Myocyte (in vitro differentiated cells): Measurements from ENCODE around the gene EIF4G3. TPM values are rescaled to one million over a fixed set of nuclear protein-coding genes. Genes with fewer than 3 reads are reported as not detected.
A peak's percentile ranks its signal among the peaks of the same experiment; 100 is the strongest.

Experiments used
- DNase-seq: peaks from one replicate; pipeline ENCODE4 v3.0.0-alpha.2; 2012; ENCODE audit warnings: low read depth
- total RNA-seq: library from RNA; depleted of rRNA; stranded (reverse); fragments of >200 nt; gene quantifications from 2 replicates; pipeline ENCODE4 v1.2.3, GENCODE V29; 2014

EIF4G3 gene
- total RNA-seq, 1 donor from 2014 or later: 65.5 TPM

DNA sequence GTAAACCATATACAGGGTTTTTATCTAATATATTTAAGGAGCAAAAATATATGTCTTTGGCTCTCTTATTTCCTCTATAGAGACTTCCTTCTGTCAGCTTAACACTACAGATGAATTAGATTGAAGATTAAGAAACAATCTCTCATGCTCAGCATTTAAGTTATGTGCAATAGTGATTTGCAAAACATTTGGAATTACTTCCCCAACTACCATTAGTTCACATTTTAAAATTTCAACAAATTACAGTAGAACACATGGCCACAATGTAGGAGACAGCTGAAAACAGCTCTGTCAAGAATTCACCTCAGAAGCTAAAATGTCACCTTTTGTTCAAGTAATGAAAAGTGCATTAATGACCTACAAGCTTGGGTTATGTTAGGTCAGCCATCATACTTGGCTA is 177.9 kb downstream of the EIF4G3 start:
- DNase-seq: no peak

DNA sequence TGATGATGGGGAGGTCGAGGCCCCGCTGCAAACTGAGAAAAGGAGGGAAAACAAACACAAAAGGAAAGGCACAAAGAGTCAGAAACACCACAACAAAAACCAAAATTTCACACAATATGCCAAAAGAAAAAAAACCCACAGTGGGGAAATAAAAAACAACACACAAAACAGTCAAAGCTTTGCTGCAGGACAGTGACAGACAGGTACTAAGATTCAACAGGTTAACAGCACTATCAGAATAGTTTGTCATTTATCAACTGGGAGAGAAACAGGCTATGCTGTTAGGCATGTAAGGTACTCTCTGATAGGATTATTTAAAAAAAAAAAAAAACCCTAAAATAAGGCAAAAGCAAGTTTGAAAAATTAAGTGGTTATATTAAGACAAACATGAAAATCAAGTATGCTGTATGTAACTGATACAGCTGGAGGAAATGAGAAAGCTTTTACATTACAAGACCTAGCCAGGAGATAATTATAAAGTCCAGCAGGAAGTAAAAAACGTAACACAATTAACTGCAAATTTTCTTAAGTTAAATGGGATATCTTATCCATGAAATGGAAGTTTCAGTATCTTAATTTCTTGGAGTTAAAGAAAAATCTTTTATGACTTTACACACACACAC is 179.0 kb downstream of the EIF4G3 start:
- no peak for DNase-seq

DNA sequence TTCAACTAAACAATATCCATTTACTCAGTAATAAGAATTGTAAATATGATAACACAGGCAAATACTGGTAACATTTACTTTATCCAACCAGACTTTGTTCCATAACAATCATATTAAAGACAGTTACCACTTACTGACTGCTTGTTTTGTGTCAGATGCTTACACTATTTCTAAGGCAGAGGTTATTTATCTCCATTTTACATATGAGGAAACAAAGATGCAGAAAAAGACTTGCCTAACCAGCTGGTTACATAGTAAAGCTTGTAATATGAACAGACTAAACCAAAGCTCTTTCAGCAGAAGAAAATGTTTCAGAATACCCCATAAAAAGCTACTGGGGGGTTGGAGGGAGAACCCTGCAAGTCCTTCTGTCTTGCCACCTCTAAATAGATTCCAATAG is 180.1 kb downstream of the EIF4G3 start:
- DNase-seq: no peak

DNA sequence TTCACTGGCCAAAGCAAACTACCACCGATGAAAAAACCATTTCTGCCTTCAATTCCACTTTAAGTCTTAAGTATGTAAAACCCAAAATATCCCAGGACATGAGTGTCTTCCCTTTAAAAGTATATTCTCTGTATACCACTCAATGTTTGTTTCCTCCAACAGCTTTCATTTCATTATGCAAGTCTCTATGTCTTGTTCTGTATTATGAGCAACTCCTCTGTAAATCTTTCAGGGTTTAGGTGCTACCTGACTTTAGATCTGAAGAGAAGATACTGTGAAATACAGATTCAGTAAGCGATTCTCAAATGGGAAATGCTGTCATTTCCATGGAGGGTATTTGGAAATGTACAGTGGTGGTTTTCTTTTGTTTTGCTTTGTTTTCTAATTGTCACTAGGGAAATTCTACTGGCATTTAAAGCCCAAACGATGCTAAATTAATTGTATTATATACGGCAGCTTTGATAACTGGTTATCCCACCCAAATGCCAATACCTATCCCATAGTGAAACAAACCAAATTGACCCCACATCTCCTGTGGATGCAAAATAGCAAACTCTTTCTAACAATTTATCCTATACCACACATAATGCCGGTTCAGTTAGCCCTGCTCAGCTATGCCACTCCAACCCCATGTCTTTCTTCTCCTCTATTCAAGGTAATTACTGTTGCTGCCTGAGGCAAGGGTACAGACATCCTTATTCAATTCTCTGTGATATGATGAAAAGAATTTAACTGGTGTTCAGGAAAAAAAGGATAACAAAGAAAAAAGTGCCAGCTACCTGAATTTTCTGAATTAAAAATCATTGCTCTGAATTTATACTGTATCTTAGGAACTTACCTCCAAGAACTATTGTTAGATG is 182.8 kb downstream of the EIF4G3 start:
- DNase-seq: no peak

DNA sequence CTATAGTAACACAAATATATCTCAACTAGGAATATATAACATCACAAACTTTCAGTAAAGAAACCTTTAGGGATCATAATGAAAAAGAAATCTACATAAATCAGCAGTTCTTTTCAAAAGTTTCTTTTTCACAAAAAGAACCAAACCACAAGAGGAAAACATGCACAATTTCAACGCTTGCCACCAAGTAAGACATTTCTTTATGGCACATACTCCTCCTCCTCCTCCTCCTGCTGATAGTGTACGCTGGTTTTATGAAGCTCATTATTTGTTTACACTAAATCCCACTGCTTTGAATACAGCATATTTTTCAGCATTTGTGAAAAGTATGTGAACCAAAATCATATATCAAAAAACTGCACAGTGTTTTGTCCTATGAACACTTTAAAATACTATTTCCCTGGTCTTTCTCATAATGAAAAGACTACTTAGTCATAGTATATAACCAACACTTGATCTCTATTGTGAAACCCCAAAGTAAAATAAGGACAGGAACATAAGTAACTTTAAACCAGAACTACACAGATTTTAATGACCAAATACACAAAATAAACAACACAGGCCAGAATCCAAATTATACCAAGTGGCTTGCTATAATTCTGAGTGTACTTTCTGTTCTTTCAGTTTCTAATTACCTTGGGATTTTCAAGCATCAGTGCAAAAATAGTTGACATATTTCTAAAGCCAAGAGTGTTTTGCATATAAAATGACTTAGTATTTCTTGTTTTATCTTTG is 184.2 kb downstream of the EIF4G3 start:
- DNase-seq: no peak

DNA sequence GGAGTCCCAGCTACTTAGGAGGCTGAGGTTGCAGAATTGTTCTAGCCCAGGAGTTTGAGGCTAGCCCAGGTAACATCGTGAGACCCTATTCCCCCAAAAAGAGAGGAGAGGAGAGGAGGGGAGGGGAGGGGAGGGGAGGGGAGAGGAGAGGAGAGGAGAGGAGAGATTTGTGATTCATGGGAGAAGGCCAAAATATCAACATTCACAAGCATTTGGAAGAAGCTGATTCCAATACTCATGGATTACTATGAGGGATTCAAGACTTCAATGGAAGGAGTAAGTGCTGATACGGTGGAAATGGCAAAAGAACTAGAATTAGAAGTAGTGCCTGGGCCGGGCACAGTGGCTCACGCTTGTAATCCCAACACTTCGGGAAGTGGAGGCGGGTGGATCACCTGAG is 187.8 kb downstream of the EIF4G3 start:
- DNase-seq: no peak

DNA sequence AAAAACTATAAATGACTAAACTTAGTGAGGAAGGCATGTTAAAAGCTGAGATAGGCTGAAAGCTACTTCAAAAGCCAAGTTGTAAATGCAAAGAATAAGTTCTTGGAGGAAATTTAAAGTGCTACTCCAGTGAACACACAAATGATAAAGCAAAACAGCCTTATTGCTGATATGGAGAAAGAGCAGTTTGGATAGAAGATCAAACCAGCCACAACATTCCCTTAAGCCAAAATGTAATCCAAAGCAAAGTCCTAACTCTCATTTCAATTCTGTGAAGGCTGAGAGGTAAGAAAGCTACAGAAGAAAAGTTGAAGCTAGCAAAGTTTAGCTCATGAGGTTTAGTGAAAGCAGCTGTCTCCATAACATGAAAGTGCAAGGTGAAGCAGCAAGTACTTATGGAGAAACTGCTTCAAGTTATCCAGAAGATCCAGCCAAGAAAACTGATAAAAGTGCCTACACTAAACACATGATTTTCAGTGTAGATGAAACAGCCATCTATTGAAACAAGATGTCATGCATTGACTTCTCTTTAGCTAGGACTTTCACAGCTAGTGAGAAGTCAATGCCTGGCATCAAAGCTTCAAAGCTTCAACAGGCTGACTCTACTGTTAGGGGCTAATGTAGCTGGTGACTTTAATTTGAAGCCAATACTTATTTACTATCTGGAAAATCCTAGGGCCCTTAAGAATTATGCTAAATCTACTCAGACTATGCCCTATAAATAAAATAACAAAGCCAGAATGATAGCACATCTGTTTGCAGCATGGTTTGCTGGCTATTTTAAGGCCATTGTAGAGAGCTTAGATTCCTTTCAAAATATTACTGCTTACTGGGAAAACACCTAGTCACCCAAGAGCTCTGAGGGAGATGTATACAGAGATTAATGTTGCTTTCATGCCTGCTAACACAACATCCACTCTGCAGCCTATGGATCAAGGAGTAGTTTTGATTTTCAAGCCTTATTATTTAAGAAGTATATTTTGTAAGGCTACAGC is 188.6 kb downstream of the EIF4G3 start:
- DNase-seq: peak; percentile 29

DNA sequence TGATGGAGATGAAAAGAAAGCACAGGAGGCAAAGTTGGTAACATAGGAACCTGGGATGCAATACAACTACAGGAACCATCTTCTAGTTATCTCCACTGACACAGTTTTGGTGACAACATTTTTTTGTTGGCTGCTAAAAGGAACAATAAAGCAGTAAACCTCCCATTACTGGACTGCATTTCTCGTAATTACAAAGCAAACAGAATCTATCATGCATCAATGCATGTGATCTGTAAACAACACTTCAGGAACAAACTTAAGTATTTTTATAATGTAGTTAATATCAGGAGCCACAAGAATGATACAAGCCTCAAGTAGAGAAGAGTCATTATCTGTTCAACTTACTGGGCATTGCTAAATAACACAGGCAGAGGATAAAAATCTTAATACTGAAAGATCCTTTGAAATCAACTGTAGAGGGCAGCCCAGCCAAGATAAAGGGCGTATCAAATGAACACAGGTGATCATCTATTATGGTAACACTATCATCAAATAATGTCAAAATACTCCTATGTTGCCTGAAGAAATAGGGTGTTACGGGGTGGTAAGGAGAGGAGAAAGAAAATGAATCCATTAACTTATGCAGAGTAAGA is 193.3 kb downstream of the EIF4G3 start:
- no peak for DNase-seq

DNA sequence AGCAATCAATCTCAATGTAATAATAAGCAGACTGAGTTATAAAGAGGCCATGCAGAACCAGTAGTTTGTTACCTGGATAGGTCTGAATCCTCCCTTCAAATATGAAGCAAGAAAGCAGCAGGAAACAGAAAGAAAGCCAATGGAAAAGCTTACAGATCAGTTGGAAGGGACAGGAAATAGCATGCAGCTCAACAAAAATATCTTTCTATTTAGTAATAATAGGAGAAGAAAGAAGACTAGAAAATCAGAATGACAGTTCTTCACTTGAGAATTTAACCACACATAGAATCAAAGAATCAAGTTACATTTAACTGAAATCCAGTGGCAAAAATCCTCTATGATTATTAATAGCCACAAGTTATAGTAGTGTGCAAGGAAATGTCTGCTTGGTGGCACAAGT is 194.4 kb downstream of the EIF4G3 start:
- DNase-seq: no peak

DNA sequence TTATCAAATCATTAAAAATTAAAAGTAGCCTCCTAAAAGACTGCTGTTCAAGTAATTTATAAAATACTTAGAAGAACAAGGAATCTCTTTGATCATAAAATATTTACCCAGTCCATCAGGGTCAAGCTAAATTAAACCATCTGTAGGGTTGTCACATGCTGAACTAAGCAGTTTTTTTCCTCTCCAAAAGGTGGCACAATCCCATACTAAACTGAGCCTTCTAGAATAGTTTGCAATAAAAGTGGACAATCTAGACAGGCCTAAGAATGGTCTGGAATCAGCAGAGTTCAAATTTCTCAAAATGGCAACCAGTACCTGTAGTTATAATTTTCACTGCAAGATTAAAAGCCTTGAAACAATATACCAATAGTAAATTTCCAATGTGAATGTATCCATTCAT is 194.8 kb downstream of the EIF4G3 start:
- peak; percentile 43 for DNase-seq

DNA sequence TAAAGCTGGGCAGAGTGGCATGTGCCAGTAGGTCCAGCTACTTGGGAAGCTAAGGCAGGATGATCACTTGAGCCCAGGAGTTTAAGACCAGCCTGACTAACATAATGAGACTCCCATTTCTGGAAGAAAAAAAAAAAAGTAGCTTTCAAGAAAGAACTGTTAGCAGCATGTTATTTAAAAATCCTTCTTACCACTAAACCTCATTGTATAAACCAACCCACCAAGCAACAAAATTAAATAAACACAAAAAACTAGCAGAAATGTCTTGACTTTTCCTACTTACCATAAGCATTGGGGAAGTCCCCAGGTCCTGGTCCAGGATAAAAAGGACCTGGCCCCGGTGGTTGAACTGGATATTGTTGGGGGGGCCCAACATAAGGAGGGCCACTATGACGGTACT is 196.6 kb downstream of the EIF4G3 start:
- DNase-seq: no peak

DNA sequence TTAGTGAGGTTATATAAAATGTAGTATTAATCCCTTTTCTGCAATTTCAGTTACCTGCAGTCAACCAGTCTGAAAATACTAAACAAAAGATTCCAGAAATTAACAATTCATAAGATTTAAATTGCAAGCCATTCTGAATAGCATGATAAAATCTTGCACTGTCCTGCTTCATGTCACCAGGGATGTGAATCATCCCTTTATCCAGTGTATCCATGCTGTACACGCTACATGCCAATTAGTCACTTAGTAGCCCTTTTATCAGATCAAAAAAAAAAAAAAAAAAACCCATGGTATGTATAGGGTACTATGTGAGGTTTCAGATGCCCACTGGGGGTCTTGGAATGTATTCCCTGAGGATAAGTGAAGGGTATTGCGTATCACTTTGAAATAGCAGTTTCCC is 198.3 kb downstream of the EIF4G3 start:
- no peak for DNase-seq

DNA sequence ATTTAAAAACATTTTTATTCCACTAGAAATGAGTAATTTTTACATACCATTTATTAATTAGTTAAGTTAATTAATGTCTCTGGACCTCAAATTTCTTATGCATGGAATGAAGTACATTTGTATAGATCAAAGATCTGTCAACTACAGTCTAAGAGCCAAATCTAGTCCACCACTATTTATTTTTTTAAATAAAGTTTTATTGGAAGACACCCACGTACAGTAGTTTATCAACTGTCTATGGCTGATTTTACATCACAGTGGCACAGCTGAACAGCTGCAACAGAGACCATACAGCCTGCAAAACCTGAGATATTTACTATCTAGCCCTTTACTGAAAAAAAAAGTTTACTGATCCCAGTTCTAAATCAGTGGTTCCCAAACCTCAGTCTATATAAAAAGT is 201.0 kb downstream of the EIF4G3 start:
- no peak for DNase-seq

DNA sequence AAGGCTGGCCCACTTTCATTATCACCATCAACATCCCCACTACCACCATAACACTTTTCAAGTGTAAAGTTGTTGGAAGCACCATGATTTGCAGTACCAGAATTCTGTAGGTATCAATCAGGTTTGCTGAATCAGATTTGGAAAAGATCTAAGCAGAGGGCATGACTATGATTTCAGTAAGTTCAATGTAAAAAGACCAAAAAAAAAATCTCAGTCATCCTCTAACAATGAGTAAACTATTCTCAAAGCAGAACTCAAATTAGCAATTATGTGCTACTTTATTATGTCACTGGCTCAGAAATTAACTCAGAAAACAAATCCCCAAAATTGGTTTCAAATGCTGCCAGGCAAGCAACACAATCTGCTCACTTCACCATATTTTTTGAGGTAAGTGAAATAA is 201.7 kb downstream of the EIF4G3 start:
- DNase-seq: no peak

DNA sequence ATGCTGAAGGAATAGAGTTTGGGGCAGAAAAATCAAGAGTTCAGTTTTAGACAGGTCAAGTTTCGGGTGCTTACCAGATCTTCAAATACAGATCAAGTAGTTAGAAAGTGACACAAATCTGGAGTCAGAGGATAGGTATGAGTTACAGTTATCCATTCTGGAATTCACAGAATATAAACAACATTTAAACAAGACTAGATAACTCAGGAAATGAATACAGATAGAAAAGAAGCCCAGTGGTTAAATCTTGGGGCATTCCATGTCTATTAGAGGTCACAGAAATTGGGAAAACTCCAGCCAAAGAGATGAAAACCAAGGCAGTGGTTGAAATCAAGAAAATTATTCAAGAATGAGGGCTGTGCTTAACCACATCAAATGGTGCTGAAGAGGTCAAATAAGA is 202.6 kb downstream of the EIF4G3 start:
- peak; percentile 12 for DNase-seq

DNA sequence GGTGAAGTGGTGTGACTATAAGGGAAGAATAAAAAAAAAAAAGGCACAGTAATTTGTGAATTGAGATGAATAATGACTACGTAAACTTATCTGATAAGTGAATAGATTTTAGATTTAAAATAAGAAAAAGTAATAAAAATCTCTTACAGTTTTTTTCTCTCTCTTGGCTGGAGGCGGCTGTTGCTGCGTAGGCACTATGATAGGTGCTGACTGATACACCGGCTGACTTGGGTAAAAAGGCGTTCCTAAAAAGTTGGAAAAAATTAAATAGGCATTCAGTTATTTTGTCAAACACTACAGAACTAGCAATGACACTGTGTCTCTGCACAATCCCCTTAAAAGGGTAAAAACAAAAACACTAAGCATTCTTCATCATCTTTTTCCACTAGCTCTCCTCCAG is 203.8 kb downstream of the EIF4G3 start:
- DNase-seq: no peak

DNA sequence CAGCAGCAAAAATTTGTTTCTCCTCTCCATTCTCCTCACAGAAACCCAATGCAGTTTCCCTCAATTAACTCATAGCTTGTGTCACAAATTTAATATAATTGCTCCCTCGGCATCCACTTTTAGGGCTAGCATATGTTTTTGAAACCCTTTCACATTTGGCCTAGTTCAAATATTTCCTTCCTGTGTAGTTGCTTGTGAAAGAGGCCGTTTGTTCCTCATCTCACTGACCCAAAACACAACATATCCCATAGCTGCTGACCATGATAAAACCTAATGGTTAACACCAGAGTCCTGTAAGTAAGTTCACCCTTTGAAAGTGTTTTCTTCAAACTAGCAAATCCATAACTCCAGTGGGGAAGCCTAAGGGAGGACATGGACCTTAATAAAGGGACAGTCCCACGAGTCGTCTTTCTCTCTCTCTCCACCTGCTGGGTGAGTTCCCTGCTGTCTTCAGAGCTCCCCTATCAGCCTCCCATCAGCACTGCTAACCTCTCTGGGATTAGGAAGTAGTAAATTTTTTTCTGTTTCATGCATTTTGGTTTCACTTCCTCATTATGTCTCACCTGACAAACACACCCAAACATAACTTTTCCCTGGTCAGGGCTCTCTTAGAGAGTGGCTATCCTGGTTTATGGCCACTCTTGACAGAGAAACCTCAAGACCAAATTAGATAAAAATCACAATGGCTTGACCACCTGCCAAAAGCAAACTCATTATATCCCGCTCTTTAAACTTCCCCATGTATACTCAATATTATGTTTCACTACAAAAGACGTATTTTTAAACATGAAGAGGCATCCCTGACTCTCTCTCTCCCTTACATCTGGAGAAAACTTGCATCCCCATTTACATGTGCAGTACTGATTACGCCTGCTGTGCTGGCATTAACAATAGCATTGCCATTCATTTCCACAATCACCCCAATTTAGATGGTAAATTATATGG is 211.9 kb downstream of the EIF4G3 start:
- DNase-seq: no peak

DNA sequence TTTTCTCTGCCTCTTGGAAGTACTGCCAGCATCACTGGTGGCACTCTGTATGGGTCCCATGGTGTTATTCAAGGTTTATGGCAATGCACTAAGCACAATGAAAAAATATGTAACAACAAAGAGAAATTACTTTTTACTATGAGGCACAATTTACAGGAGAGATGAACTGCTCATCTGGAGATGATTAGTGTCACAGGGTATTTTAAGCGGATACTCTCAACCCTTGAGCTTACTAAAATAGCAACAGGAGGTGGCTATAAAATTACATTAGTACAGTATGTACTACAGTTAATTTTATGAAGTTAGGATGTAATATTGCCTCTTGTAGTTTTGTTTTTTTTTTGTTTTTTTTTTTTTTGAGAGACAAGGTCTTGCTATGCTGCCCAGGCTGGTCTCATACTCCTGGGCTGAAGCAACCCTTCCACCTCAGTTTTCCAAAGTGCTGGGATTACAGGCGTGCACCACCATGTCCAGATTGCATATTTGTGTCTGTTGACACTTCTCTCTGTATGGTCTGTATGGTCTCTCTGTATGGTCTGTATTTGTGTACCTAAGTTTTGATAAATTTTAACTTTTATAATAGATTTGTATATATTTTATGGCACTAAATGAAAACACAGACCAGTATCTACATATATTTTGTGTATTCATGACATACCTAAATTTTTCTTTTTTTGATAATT is 214.0 kb downstream of the EIF4G3 start:
- DNase-seq: peak; percentile 61

DNA sequence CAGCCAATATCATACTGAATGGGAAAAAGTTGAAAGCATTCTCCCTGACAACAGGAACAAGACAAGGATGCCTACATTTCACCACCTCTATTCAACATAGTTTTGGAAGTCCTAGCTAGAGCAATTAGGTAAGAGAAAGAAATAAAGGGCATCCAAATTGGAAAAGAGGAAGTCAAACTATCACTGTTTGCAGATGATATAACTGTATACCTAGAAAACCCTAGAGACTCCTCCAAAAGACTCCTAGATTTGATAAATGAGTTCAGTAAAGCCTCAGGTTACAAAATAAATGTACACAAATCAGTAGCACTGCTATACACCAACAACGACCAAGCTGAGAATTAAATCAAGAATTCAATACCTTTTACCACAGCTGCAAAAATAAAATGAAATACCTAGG is 218.3 kb downstream of the EIF4G3 start:
- DNase-seq: no peak
